HG03108 (cell line): Measurements from ENCODE around the gene PNRC1.
A peak's percentile ranks its signal among the peaks of the same experiment; 100 is the strongest.
"Not testable (repeated sequence)": the region's sequence is repeated elsewhere in the genome, so short reads cannot be mapped to it uniquely, and the experiment has no call there.

ENCODE experiments used
- ATAC-seq: cut with Tn5 transposase; IDR thresholded peaks from one replicate; pipeline ENCODE4 v1.9.1; 2021; ENCODE audit warnings: moderate library complexity; ENCODE audit not compliant: unreplicated experiment

PNRC1 gene

GRCh38 chr6:89098461-89098860 lies 17.9 kb downstream of the PNRC1 start:
- ATAC-seq = no peak

GRCh38 chr6:89100114-89100513 lies 19.6 kb downstream of the PNRC1 start:
- no peak for ATAC-seq

- no peak for ATAC-seq
Measured at GRCh38 chr6:89110284-89110683, 29.7 kb downstream of the PNRC1 start.

- no peak for ATAC-seq
Measured at GRCh38 chr6:89111933-89112332, 31.4 kb downstream of the PNRC1 start.

GRCh38 chr6:89116702-89117101 lies 36.2 kb downstream of the PNRC1 start:
- ATAC-seq = no peak

GRCh38 chr6:89117211-89118108 lies 36.9 kb downstream of the PNRC1 start, which contains the start of gene SRSF12:
Gene SRSF12 (minus strand): TSS chr6:89118071. CDS start chr6:89117887, 184 bp downstream.
- ATAC-seq = peak; percentile 68

- ATAC-seq = no peak
Measured at GRCh38 chr6:89118931-89119330, 38.4 kb downstream of the PNRC1 start.

- ATAC-seq = no peak
Measured at GRCh38 chr6:89120371-89120770, 39.8 kb downstream of the PNRC1 start.

GRCh38 chr6:89121934-89122333 lies 41.4 kb downstream of the PNRC1 start:
- no peak for ATAC-seq

- ATAC-seq = peak; percentile 49
Measured at GRCh38 chr6:89122625-89123024, 42.1 kb downstream of the PNRC1 start.

- ATAC-seq = not testable (repeated sequence)
Measured at GRCh38 chr6:89128256-89128671, 47.7 kb downstream of the PNRC1 start.

- no peak for ATAC-seq
Measured at GRCh38 chr6:89131599-89131998, 51.0 kb downstream of the PNRC1 start.

GRCh38 chr6:89132057-89132456 lies 51.5 kb downstream of the PNRC1 start:
- no peak for ATAC-seq

- no peak for ATAC-seq
Measured at GRCh38 chr6:89133981-89134380, 53.4 kb downstream of the PNRC1 start.

- no peak for ATAC-seq
Measured at GRCh38 chr6:89134723-89135122, 54.2 kb downstream of the PNRC1 start.
